Measurements from ENCODE around the gene KLF3. TPM values are rescaled to one million over a fixed set of nuclear protein-coding genes. Genes with fewer than 3 reads are reported as not detected.
"Not testable (repeated sequence)": the region's sequence is repeated elsewhere in the genome, so short reads cannot be mapped to it uniquely, and the experiment has no call there.

KLF3 gene
- total RNA-seq, 1 experiment from 2014 or later: 49.9 TPM

- H3K9me3 Mint-ChIP-seq (ENCODE audit: low read depth, unreplicated experiment): peaks cover 2% of the 10 kb centered on the region
Measured at GRCh38 chr4:38621831-38622230, 42.2 kb upstream of the KLF3 start.

GRCh38 chr4:38622340-38622739, 41.7 kb upstream of the KLF3 start:
- H3K4me3 Mint-ChIP-seq (ENCODE audit: low read depth, unreplicated experiment); H3K27ac Mint-ChIP-seq (ENCODE audit: unreplicated experiment); H3K9me3 Mint-ChIP-seq (ENCODE audit: low read depth, unreplicated experiment); H3K27me3 Mint-ChIP-seq (ENCODE audit: unreplicated experiment); intact Hi-C loops (cut with micrococcal nuclease; ENCODE audit: unreplicated experiment); BruUV-seq (replicated peaks); DNase-seq; H3K36me3 Mint-ChIP-seq (ENCODE audit: insufficient read depth, unreplicated experiment): not testable (repeated sequence)
- peaks cover 32% of the 10 kb centered on the region for H3K4me1 Mint-ChIP-seq (ENCODE audit: low read depth, unreplicated experiment)
- CTCF ChIA-PET: interaction anchor here (0.7 kb wide), 1 partner anchor 225 kb away, joined by 8 read pairs; no protein-coding TSS in a partner anchor

More at GRCh38 chr4:38621831-38622230, 42.2 kb upstream of the KLF3 start:
- DNase-seq: no peak
- BruUV-seq (replicated peaks): no TSS peak
- intact Hi-C loops (cut with micrococcal nuclease; ENCODE audit: unreplicated experiment): loop anchor here (2.0 kb wide), 3 partner anchors 45 to 107 kb away; no protein-coding TSS in a partner anchor
- H3K36me3 Mint-ChIP-seq (ENCODE audit: insufficient read depth, unreplicated experiment): no peaks in the 10 kb centered on the region
- TF ChIP-seq CTCF (IDR thresholded peaks at IDR 0.05; ENCODE audit: unreplicated experiment): no peak
- peak overlapping the region; percentile 83 for H3K27ac Mint-ChIP-seq (ENCODE audit: unreplicated experiment)
- CTCF ChIA-PET: interaction anchor here (0.7 to 1.1 kb wide), 3 partner anchors 45 to 307 kb away, joined by 3 to 8 read pairs (median 3); no protein-coding TSS in a partner anchor
- no peaks in the 10 kb centered on the region for H3K27me3 Mint-ChIP-seq (ENCODE audit: unreplicated experiment)
- no peak overlapping the region for H3K4me3 Mint-ChIP-seq (ENCODE audit: low read depth, unreplicated experiment)
- peaks cover 37% of the 10 kb centered on the region for H3K4me1 Mint-ChIP-seq (ENCODE audit: low read depth, unreplicated experiment)

GRCh38 chr4:38623260-38623659, 40.7 kb upstream of the KLF3 start:
- no peak for TF ChIP-seq CTCF (IDR thresholded peaks at IDR 0.05; ENCODE audit: unreplicated experiment)
- H3K4me3 Mint-ChIP-seq (ENCODE audit: low read depth, unreplicated experiment): no peak overlapping the region
- intact Hi-C loops (cut with micrococcal nuclease; ENCODE audit: unreplicated experiment): no loop called here
- H3K9me3 Mint-ChIP-seq (ENCODE audit: low read depth, unreplicated experiment): peaks cover 2% of the 10 kb centered on the region
- no peak overlapping the region for H3K27ac Mint-ChIP-seq (ENCODE audit: unreplicated experiment)
- H3K36me3 Mint-ChIP-seq (ENCODE audit: insufficient read depth, unreplicated experiment): no peaks in the 10 kb centered on the region
- H3K27me3 Mint-ChIP-seq (ENCODE audit: unreplicated experiment): no peaks in the 10 kb centered on the region
- no peak for DNase-seq
- CTCF ChIA-PET: interaction anchor here (0.7 kb wide), 1 partner anchor 175 kb away, joined by 11 read pairs; no protein-coding TSS in a partner anchor
- no TSS peak for BruUV-seq (replicated peaks)
- peaks cover 26% of the 10 kb centered on the region for H3K4me1 Mint-ChIP-seq (ENCODE audit: low read depth, unreplicated experiment)

- H3K36me3 Mint-ChIP-seq (ENCODE audit: insufficient read depth, unreplicated experiment): no peaks in the 10 kb centered on the region
- no peak overlapping the region for H3K4me3 Mint-ChIP-seq (ENCODE audit: low read depth, unreplicated experiment)
Measured at GRCh38 chr4:38624311-38624710, 39.7 kb upstream of the KLF3 start.

More at GRCh38 chr4:38624311-38624710, 39.7 kb upstream of the KLF3 start:
- BruUV-seq (replicated peaks): no TSS peak
- CTCF ChIA-PET: no interaction called here
- H3K27me3 Mint-ChIP-seq (ENCODE audit: unreplicated experiment): no peaks in the 10 kb centered on the region
- peaks cover 26% of the 10 kb centered on the region for H3K4me1 Mint-ChIP-seq (ENCODE audit: low read depth, unreplicated experiment)
- no peak overlapping the region for H3K27ac Mint-ChIP-seq (ENCODE audit: unreplicated experiment)
- H3K9me3 Mint-ChIP-seq (ENCODE audit: low read depth, unreplicated experiment): no peaks in the 10 kb centered on the region
- intact Hi-C loops (cut with micrococcal nuclease; ENCODE audit: unreplicated experiment): no loop called here
- DNase-seq: no peak
- TF ChIP-seq CTCF (IDR thresholded peaks at IDR 0.05; ENCODE audit: unreplicated experiment): no peak
